HFF-Myc (cell line): Measurements from ENCODE around the gene GBF1.

ENCODE experiments used
- DNase-seq: peaks from one replicate; pipeline ENCODE4 v3.0.0-alpha.2; 2011; ENCODE audit warnings: low read depth; ENCODE audit errors: extremely low read depth
- H3K4me3 ChIP-seq: replicated peaks from 2 replicates; pipeline ENCODE4 v1.5.1; 2011; ENCODE audit warnings: low read depth, mild to moderate bottlenecking, control low read depth, low read length
- CTCF ChIP-seq: IDR thresholded peaks from 2 replicates; pipeline ENCODE4 v1.5.1; 2012; ENCODE audit warnings: mild to moderate bottlenecking, low read depth, low read length, control low read depth; ENCODE audit errors: missing control alignments

The GBF1 gene

GRCh38 chr10:102245082-102245931, at the start of gene GBF1:
Gene GBF1 (plus strand): TSS chr10:102245532. CDS start chr10:102258939, 13,407 bp downstream.
- H3K4me3 ChIP-seq: peak within 1 kb of the TSS; percentile 73
- no peak for TF ChIP-seq CTCF
- DNase-seq: peak; percentile 100

GRCh38 chr10:102196893-102197292, 48.4 kb upstream of the GBF1 start:
- no peak for DNase-seq
- H3K4me3 ChIP-seq: no peak overlapping the region

GRCh38 chr10:102198027-102198426, 47.3 kb upstream of the GBF1 start:
- DNase-seq: no peak
- TF ChIP-seq CTCF: no peak
- H3K4me3 ChIP-seq: no peak overlapping the region

More at GRCh38 chr10:102196893-102197292, 48.4 kb upstream of the GBF1 start:
- no peak for TF ChIP-seq CTCF

GRCh38 chr10:102200751-102201640, 44.3 kb upstream of the GBF1 start:
- no peak for TF ChIP-seq CTCF
- no peak overlapping the region for H3K4me3 ChIP-seq
- no peak for DNase-seq

- no peak for DNase-seq
- H3K4me3 ChIP-seq: no peak overlapping the region
- TF ChIP-seq CTCF: no peak
Measured at GRCh38 chr10:102202386-102202785, 42.9 kb upstream of the GBF1 start.

GRCh38 chr10:102208311-102209035, 36.9 kb upstream of the GBF1 start:
- no peak overlapping the region for H3K4me3 ChIP-seq
- no peak for DNase-seq
- TF ChIP-seq CTCF: no peak
